Dendritic cell treated with granulocyte-macrophage colony-stimulating factor and Interleukin-4, amounts not matched to agents 40 ng/mL and 50 ng/mL, for 4 days (primary cell): ENCODE measurements around the gene LCN2.

Experiments
- H3K27ac Mint-ChIP-seq: one replicate; pipeline ENCODE4 v1.8.0; 2022; ENCODE audit warnings: mild to moderate bottlenecking, mixed read lengths
- H3K27me3 Mint-ChIP-seq: one replicate; pipeline ENCODE4 v1.8.0; 2022; ENCODE audit warnings: mild to moderate bottlenecking, mixed read lengths
- H3K36me3 Mint-ChIP-seq: one replicate; pipeline ENCODE4 v1.8.0; 2022; ENCODE audit warnings: low read depth, mixed read lengths
- H3K4me1 Mint-ChIP-seq: one replicate; pipeline ENCODE4 v1.8.0; 2022; ENCODE audit warnings: low read depth, mixed read lengths
- H3K4me3 Mint-ChIP-seq: one replicate; pipeline ENCODE4 v1.8.0; 2022; ENCODE audit warnings: mild to moderate bottlenecking, moderate library complexity, mixed read lengths
- H3K9me3 Mint-ChIP-seq: one replicate; pipeline ENCODE4 v1.8.0; 2022; ENCODE audit warnings: mixed read lengths
- intact Hi-C: fragments of 100-400 bp; cut with micrococcal nuclease; formaldehyde crosslinking; loops from one replicate; pipeline ENCODE4 v1.15.0; 2022

Gene LCN2

DNA sequence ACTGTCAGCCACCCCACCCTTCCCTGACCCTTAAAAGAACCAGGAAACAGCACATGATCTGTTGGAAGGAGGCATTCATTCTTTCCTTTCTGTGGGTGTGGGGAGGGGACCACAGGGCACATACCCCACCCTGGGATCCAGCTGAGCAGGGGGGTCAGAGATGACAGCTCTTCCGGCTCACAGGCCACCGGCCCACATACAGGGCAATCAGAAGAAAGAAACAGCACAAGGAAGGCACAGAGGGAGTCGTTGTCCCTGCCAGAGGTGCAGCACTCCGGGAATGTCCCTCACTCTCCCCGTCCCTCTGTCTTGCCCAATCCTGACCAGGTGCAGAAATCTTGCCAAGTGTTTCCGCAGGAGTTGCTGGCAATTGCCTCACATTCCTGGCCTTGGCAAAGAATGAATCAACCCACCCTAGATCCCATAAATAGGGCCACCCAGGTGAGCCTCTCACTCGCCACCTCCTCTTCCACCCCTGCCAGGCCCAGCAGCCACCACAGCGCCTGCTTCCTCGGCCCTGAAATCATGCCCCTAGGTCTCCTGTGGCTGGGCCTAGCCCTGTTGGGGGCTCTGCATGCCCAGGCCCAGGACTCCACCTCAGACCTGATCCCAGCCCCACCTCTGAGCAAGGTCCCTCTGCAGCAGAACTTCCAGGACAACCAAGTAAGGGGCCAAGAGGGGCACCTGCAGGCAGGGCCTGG is at the start of gene LCN2:
Gene LCN2, plus strand, starts transcription at position 453 of the 701 bp plus-strand sequence. Its CDS starts 73 bp downstream, at position 526.
- Mint-ChIP-seq H3K4me1 (peaks cover 6% of the 10 kb centered on the region), H3K27ac (no peak within 1 kb of the TSS), H3K9me3 (no peaks in the 10 kb centered on the region), H3K4me3 (no peak within 1 kb of the TSS), H3K36me3 (no peaks in the 10 kb centered on the region), H3K27me3 (peaks cover 15% of the 10 kb centered on the region)
- intact Hi-C loops, result no loop called here

DNA sequence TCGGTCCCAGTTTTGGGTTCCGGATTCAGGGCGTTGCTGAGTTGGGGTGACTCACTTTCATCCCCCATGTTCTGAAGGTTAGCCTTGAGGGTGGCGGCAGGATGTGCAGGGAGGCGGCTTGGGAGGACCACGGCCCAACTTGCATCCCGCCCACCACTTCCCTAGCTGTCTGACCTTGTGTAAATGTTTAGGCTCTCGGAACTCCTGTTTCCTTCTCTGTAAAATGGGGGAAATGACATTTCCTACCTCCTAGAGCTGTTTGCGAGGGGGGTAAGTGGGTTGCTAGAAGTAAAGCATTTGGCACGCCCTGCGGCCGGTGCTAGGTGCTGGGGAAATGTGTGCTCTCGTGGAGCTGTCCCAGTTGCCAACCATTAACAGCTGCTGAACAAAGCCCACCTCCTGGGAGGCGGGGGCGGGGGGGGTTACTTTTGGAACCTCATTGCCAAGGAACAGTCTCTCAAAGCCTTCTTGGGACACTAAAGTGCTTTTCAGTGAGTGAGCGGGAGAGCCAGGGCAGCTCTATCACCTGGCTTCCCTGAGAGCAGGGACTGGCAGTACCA is 49.2 kb upstream of the LCN2 start:
- peak overlapping the region; percentile 97 for H3K4me3 Mint-ChIP-seq
- intact Hi-C loops, result no loop called here
- H3K27me3 Mint-ChIP-seq, result no peaks in the 10 kb centered on the region
- peaks cover 66% of the 10 kb centered on the region for H3K36me3 Mint-ChIP-seq
- H3K9me3 Mint-ChIP-seq, result no peaks in the 10 kb centered on the region
- peak overlapping the region; percentile 95 for H3K27ac Mint-ChIP-seq
- peaks cover 84% of the 10 kb centered on the region for H3K4me1 Mint-ChIP-seq

DNA sequence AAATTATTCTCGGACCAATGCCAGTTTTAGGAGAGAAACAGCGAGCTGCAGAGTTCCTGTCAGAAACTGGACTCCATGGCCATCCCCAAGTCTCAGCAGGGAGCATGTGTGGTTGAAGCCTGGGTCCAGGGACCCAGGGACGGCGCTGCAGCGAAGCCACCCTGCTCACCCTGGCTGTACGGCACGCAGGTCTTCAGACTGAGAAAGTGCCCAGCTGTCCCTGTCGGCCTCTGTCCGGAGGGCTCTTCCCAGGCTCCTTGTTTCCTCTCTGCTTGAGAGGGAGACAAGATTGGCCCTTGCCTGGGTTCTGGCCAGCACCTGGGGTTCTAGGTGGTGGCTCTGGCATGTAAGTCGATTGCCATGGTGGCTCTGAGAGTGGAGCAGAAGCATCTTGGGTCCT is 48.7 kb upstream of the LCN2 start:
- H3K9me3 Mint-ChIP-seq, result no peaks in the 10 kb centered on the region

GRCh38 chr9:128101231-128101661 is 48.0 kb upstream of the LCN2 start:
- H3K9me3 Mint-ChIP-seq, result no peaks in the 10 kb centered on the region
- H3K27ac Mint-ChIP-seq, result no peak overlapping the region
- H3K27me3 Mint-ChIP-seq, result no peaks in the 10 kb centered on the region
- no peak overlapping the region for H3K4me3 Mint-ChIP-seq
- H3K4me1 Mint-ChIP-seq, result peaks cover 78% of the 10 kb centered on the region
- H3K36me3 Mint-ChIP-seq, result peaks cover 78% of the 10 kb centered on the region
- intact Hi-C loops, result no loop called here

More for the DNA sequence above, 48.7 kb upstream of the LCN2 start:
- intact Hi-C loops, result no loop called here
- peaks cover 72% of the 10 kb centered on the region for H3K36me3 Mint-ChIP-seq
- H3K27me3 Mint-ChIP-seq, result no peaks in the 10 kb centered on the region
- H3K27ac Mint-ChIP-seq, result peak overlapping the region; percentile 95
- H3K4me1 Mint-ChIP-seq, result peaks cover 80% of the 10 kb centered on the region
- H3K4me3 Mint-ChIP-seq, result peak overlapping the region; percentile 97

- intact Hi-C loops, result no loop called here
- Mint-ChIP-seq H3K4me3 (no peak overlapping the region), H3K27ac (no peak overlapping the region), H3K27me3 (no peaks in the 10 kb centered on the region), H3K36me3 (peaks cover 83% of the 10 kb centered on the region), H3K9me3 (no peaks in the 10 kb centered on the region), H3K4me1 (peaks cover 78% of the 10 kb centered on the region)
Measured at GRCh38 chr9:128101690-128102089, 47.6 kb upstream of the LCN2 start.

DNA sequence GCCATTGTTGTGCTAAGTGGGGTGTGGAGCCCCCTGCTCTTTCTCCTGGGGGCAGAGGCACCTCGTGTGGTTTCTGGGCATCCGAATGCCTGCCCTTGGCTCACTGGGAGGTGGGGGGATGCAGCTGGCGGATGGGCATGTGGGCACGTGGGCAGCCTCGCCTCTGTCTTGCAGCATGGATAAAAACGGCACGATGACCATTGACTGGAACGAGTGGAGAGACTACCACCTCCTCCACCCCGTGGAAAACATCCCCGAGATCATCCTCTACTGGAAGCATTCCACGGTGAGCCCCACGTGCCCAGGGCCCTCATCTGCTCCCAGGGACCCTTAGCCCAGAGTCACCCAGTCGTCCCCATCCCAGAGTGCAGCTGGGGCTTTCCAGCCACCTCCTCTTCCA is 47.1 kb upstream of the LCN2 start:
- Mint-ChIP-seq H3K36me3 (peaks cover 88% of the 10 kb centered on the region), H3K4me1 (peaks cover 77% of the 10 kb centered on the region), H3K9me3 (no peaks in the 10 kb centered on the region), H3K27ac (peak overlapping the region; percentile 11), H3K4me3 (no peak overlapping the region), H3K27me3 (no peaks in the 10 kb centered on the region)
- intact Hi-C loops, result no loop called here

GRCh38 chr9:128102861-128103588 is 46.2 kb upstream of the LCN2 start:
- H3K36me3 Mint-ChIP-seq, result peaks cover 96% of the 10 kb centered on the region
- no peak overlapping the region for H3K4me3 Mint-ChIP-seq
- peaks cover 68% of the 10 kb centered on the region for H3K4me1 Mint-ChIP-seq

DNA sequence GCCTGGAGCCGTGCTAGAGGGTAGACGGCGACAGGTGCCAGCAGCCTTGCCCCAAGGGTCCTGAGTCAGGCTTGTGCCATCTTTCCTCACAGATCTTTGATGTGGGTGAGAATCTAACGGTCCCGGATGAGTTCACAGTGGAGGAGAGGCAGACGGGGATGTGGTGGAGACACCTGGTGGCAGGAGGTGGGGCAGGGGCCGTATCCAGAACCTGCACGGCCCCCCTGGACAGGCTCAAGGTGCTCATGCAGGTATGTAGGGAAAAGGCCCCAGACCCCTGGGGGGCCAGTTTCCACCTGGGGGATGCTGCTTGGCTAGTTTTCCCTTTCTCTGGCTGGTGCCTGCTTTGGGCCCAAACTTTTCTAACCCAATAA is 45.7 kb upstream of the LCN2 start:
- H3K36me3 Mint-ChIP-seq, result peaks cover 98% of the 10 kb centered on the region
- intact Hi-C loops, result no loop called here
- H3K4me1 Mint-ChIP-seq, result peaks cover 63% of the 10 kb centered on the region
- no peak overlapping the region for H3K4me3 Mint-ChIP-seq
- no peak overlapping the region for H3K27ac Mint-ChIP-seq
- H3K27me3 Mint-ChIP-seq, result no peaks in the 10 kb centered on the region
- H3K9me3 Mint-ChIP-seq, result no peaks in the 10 kb centered on the region

More at GRCh38 chr9:128102861-128103588, 46.2 kb upstream of the LCN2 start:
- no peak overlapping the region for H3K27ac Mint-ChIP-seq
- intact Hi-C loops, result no loop called here
- H3K9me3 Mint-ChIP-seq, result no peaks in the 10 kb centered on the region
- H3K27me3 Mint-ChIP-seq, result no peaks in the 10 kb centered on the region

GRCh38 chr9:128104171-128104618 is 45.1 kb upstream of the LCN2 start:
- Mint-ChIP-seq H3K36me3 (peaks cover 98% of the 10 kb centered on the region), H3K27me3 (no peaks in the 10 kb centered on the region), H3K27ac (no peak overlapping the region), H3K4me3 (no peak overlapping the region), H3K4me1 (peaks cover 57% of the 10 kb centered on the region), H3K9me3 (no peaks in the 10 kb centered on the region)
- intact Hi-C loops, result no loop called here

GRCh38 chr9:128105538-128106175 is 43.6 kb upstream of the LCN2 start:
- Mint-ChIP-seq H3K27me3 (no peaks in the 10 kb centered on the region), H3K4me3 (no peak overlapping the region), H3K9me3 (no peaks in the 10 kb centered on the region), H3K4me1 (peaks cover 47% of the 10 kb centered on the region), H3K27ac (no peak overlapping the region), H3K36me3 (peaks cover 95% of the 10 kb centered on the region)
- intact Hi-C loops, result no loop called here

- Mint-ChIP-seq H3K36me3 (peaks cover 93% of the 10 kb centered on the region), H3K4me3 (no peak overlapping the region), H3K9me3 (no peaks in the 10 kb centered on the region), H3K27me3 (no peaks in the 10 kb centered on the region), H3K4me1 (peaks cover 40% of the 10 kb centered on the region), H3K27ac (no peak overlapping the region)
- intact Hi-C loops, result no loop called here
Measured at GRCh38 chr9:128106181-128106939, 42.9 kb upstream of the LCN2 start.

- H3K27me3 Mint-ChIP-seq, result no peaks in the 10 kb centered on the region
- H3K4me3 Mint-ChIP-seq, result no peak overlapping the region
- no peaks in the 10 kb centered on the region for H3K9me3 Mint-ChIP-seq
- peaks cover 93% of the 10 kb centered on the region for H3K36me3 Mint-ChIP-seq
- H3K27ac Mint-ChIP-seq, result no peak overlapping the region
- intact Hi-C loops, result no loop called here
- H3K4me1 Mint-ChIP-seq, result peaks cover 37% of the 10 kb centered on the region
Measured at GRCh38 chr9:128106940-128107467, 42.2 kb upstream of the LCN2 start.
